ENCODE data around the gene TPSG1. TPM values are rescaled to one million over a fixed set of nuclear protein-coding genes. Genes with fewer than 3 reads are reported as not detected.

The TPSG1 gene
- total RNA-seq, 1 donor from 2014 or later, result not detected

GRCh38 chr16:1204933-1205332, 20.1 kb downstream of the TPSG1 start:
- Histone ChIP-seq H3K9ac (no peak overlapping the region), H3K27me3 (no peaks in the 10 kb centered on the region), H3K9me3 (ENCODE audit: low read depth) (no peaks in the 10 kb centered on the region), H4K20me1 (ENCODE audit: low read depth) (peaks cover 9% of the 10 kb centered on the region), H3K36me3 (no peaks in the 10 kb centered on the region), H3K4me1 (no peaks in the 10 kb centered on the region), H3F3A (ENCODE audit: low read depth) (no peaks in the 10 kb centered on the region), H3K79me2 (ENCODE audit: low read depth) (no peaks in the 10 kb centered on the region), H3K27ac (no peak overlapping the region), H2AFZ (replicated peaks) (no peak overlapping the region), H3K4me3 (no peak overlapping the region), H3K4me2 (no peak overlapping the region)
- Mint-ChIP-seq H3K36me3 (peaks cover 6% of the 10 kb centered on the region), H3K4me3 (no peak overlapping the region), H3K27ac (no peak overlapping the region), H3K4me1 (no peaks in the 10 kb centered on the region), H3K9me3 (no peaks in the 10 kb centered on the region), H3K27me3 (ENCODE audit: insufficient read depth, low read depth) (peaks cover 1% of the 10 kb centered on the region)
- no peak for DNase-seq (ENCODE audit: low spot score)
- no peak for TF ChIP-seq CTCF (IDR thresholded peaks at IDR 0.05)
- TF ChIP-seq EZH2 (IDR thresholded peaks at IDR 0.05), result no peak
- TF ChIP-seq EZH2phosphoT487 (IDR thresholded peaks at IDR 0.05), result no peak

GRCh38 chr16:1202274-1202673, 22.8 kb downstream of the TPSG1 start:
- Histone ChIP-seq H3K4me3 (no peak overlapping the region), H3K27me3 (no peaks in the 10 kb centered on the region), H3K9ac (no peak overlapping the region), H3F3A (ENCODE audit: low read depth) (no peaks in the 10 kb centered on the region), H3K79me2 (ENCODE audit: low read depth) (no peaks in the 10 kb centered on the region), H2AFZ (replicated peaks) (no peak overlapping the region), H4K20me1 (ENCODE audit: low read depth) (peaks cover 21% of the 10 kb centered on the region), H3K36me3 (no peaks in the 10 kb centered on the region), H3K27ac (no peak overlapping the region), H3K4me2 (no peak overlapping the region), H3K9me3 (ENCODE audit: low read depth) (no peaks in the 10 kb centered on the region), H3K4me1 (no peaks in the 10 kb centered on the region)
- Mint-ChIP-seq H3K27me3 (ENCODE audit: insufficient read depth, low read depth) (peaks cover 2% of the 10 kb centered on the region), H3K36me3 (peaks cover 6% of the 10 kb centered on the region), H3K9me3 (no peaks in the 10 kb centered on the region), H3K27ac (no peak overlapping the region), H3K4me3 (no peak overlapping the region), H3K4me1 (peaks cover 4% of the 10 kb centered on the region)
- DNase-seq (ENCODE audit: low spot score), result no peak
- TF ChIP-seq EZH2phosphoT487 (IDR thresholded peaks at IDR 0.05) (no peak), CTCF (IDR thresholded peaks at IDR 0.05) (no peak), EZH2 (IDR thresholded peaks at IDR 0.05) (no peak)

DNA sequence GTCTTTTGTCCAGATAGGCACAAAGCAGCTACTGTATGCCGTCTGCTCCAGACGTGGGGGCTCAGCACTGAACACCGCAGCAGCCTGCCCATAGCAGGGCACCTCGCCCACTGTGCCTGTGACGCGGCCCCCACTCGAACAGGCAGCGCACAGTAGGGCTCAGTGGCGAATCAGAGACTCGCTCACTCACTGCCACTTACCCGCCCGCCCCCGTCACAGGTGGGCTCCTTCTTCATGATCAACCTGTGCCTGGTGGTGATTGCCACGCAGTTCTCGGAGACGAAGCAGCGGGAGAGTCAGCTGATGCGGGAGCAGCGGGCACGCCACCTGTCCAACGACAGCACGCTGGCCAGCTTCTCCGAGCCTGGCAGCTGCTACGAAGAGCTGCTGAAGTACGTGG, 23.6 kb downstream of the TPSG1 start:
- Histone ChIP-seq H4K20me1 (ENCODE audit: low read depth) (peaks cover 29% of the 10 kb centered on the region), H3K4me3 (no peak overlapping the region), H3K79me2 (ENCODE audit: low read depth) (no peaks in the 10 kb centered on the region), H3K4me2 (no peak overlapping the region), H3K36me3 (no peaks in the 10 kb centered on the region), H2AFZ (replicated peaks) (no peak overlapping the region), H3K4me1 (no peaks in the 10 kb centered on the region), H3K27me3 (no peaks in the 10 kb centered on the region), H3K27ac (no peak overlapping the region), H3K9ac (no peak overlapping the region), H3F3A (ENCODE audit: low read depth) (no peaks in the 10 kb centered on the region), H3K9me3 (ENCODE audit: low read depth) (no peaks in the 10 kb centered on the region)
- TF ChIP-seq EZH2 (IDR thresholded peaks at IDR 0.05), result no peak
- Mint-ChIP-seq H3K27me3 (ENCODE audit: insufficient read depth, low read depth) (peaks cover 2% of the 10 kb centered on the region), H3K36me3 (peaks cover 6% of the 10 kb centered on the region), H3K4me3 (no peak overlapping the region), H3K27ac (no peak overlapping the region), H3K9me3 (no peaks in the 10 kb centered on the region), H3K4me1 (peaks cover 10% of the 10 kb centered on the region)
- no peak for DNase-seq (ENCODE audit: low spot score)

DNA sequence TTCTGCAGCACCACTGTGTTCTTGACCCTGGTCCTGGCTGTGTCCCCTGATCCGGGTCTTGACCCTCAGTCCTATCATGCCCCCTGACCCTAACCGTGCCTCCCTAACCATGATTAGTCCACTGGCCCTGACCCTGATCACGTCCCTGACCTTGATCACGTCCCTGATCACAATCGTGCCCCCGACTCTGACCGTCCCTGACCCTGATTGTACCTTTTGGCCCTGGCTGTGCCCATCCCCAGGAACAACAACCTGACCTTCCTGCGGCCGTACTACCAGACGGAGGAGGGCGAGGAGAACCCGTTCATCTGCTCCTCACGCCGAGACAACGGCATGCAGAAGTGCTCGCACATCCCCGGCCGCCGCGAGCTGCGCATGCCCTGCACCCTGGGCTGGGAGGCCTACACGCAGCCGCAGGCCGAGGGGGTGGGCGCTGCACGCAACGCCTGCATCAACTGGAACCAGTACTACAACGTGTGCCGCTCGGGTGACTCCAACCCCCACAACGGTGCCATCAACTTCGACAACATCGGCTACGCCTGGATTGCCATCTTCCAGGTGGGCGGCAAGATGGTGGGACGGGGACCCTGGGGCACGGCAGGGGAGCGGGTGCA, 24.9 kb downstream of the TPSG1 start:
- Histone ChIP-seq H3F3A (ENCODE audit: low read depth) (no peaks in the 10 kb centered on the region), H2AFZ (replicated peaks) (no peak overlapping the region), H3K27me3 (no peaks in the 10 kb centered on the region), H3K9me3 (ENCODE audit: low read depth) (no peaks in the 10 kb centered on the region), H3K4me1 (no peaks in the 10 kb centered on the region), H3K79me2 (ENCODE audit: low read depth) (no peaks in the 10 kb centered on the region), H3K9ac (no peak overlapping the region), H3K4me3 (no peak overlapping the region), H4K20me1 (ENCODE audit: low read depth) (peaks cover 37% of the 10 kb centered on the region), H3K27ac (no peak overlapping the region), H3K4me2 (no peak overlapping the region), H3K36me3 (no peaks in the 10 kb centered on the region)
- Mint-ChIP-seq H3K27me3 (ENCODE audit: insufficient read depth, low read depth) (peaks cover 2% of the 10 kb centered on the region), H3K4me3 (no peak overlapping the region), H3K36me3 (peaks cover 6% of the 10 kb centered on the region), H3K9me3 (no peaks in the 10 kb centered on the region), H3K27ac (no peak overlapping the region), H3K4me1 (peaks cover 11% of the 10 kb centered on the region)
- DNase-seq (ENCODE audit: low spot score), result no peak
- TF ChIP-seq EZH2 (IDR thresholded peaks at IDR 0.05) (no peak), CTCF (IDR thresholded peaks at IDR 0.05) (no peak), EZH2phosphoT487 (IDR thresholded peaks at IDR 0.05) (no peak)

Measured in neural progenitor cell (in vitro differentiated cells).